Measurements from ENCODE around the gene SSTR5. TPM values are rescaled to one million over a fixed set of nuclear protein-coding genes. Genes with fewer than 3 reads are reported as not detected.
"Not testable (repeated sequence)": the region's sequence is repeated elsewhere in the genome, so short reads cannot be mapped to it uniquely, and the experiment has no call there.

Gene SSTR5
- total and polyA plus RNA-seq, 2 experiments from 2014 or later = not detected

DNA sequence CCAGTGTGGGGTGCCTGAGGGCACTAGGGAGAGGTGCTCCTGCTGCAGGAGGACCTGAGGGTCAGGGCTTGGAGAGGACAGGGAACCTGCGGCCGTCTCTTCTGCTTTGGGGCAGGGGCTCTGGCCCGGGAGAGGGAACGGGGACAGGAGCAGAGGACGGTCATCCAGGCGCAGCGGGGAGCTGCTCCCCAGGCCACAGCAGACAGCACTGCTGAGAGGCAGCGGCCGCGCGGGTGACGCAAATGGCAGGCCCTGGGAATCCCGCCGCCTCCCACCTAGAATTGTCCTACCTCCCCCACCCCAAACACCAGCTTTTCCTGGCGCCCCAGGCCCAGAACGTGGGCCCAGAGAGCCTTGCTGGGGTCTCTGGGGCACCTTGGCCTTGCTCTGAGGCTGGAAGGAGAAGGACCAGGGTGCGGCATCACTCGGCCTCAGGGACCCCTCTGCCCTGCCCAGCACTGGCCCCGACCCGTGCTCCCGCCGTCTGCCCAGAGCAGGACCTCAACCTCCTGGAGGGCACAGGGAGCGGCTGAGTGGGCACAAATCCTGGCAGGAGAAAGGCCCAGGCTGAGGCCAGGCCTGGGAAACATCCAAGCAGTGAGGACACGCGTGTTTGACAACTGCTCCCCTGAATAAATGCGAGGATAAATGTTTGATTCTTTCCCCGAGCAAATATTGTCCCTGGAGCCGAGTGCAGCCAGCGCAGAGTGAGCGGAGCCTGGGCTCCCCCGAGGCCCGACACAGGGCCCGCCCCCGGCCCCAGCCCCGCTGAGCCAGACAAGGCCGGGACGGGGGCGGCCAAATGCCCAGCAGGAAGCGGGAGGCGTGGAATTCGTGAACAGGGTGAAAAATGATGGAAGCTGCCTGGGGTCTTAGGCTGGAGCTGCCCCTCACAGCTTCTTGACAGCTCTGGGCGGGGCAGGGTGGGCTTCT is 8.5 kb downstream of the SSTR5 start:
- H3K36me3 ChIP-seq = no peaks in the 10 kb centered on the region
- TF ChIP-seq CTCF (IDR thresholded peaks at IDR 0.05; ENCODE audit: low read depth, low read length) = no peak
- DNase-seq (ENCODE audit: low read depth in 1 of 2, low spot score in 1 of 2) = no peak
- no peak overlapping the region for H3K4me3 ChIP-seq
- H3K27me3 ChIP-seq = no peaks in the 10 kb centered on the region
- no peak overlapping the region for H3K27ac ChIP-seq
- H3K4me1 ChIP-seq (ENCODE audit: low read depth) = peaks cover 7% of the 10 kb centered on the region
- no peaks in the 10 kb centered on the region for H3K9me3 ChIP-seq (ENCODE audit: low read depth)

DNA sequence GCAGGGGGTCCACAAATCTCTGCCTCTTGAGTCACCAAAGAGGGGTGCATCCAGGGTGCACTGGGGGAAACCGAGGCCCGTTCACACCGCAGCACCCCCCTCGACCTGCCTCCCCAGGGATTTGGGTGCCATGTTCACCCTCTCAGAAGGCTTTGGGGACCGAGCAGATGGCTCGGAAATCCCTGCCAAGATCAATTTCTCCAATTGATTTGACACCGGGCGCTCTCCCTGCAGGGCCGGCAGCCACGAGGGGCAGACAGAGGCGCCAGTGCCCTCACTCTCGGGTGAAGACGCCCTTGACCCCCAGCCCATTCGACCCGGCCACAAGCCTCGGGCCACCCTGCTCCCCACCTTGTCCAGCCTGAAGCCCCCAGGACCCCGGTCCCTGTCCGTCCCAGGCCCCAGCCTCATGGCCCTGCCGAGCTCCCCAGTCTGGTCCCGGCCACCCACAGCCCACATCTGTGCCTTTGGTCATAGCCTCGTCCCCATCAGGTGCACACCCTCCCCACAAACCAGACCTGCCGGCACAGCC is 9.3 kb downstream of the SSTR5 start:
- no peak for TF ChIP-seq CTCF (IDR thresholded peaks at IDR 0.05; ENCODE audit: low read depth, low read length)
- Histone ChIP-seq H3K27me3 (no peaks in the 10 kb centered on the region), H3K9me3 (ENCODE audit: low read depth) (no peaks in the 10 kb centered on the region), H3K36me3 (no peaks in the 10 kb centered on the region), H3K27ac (no peak overlapping the region), H3K4me1 (ENCODE audit: low read depth) (peaks cover 4% of the 10 kb centered on the region), H3K4me3 (no peak overlapping the region)
- DNase-seq (ENCODE audit: low read depth in 1 of 2, low spot score in 1 of 2) = no peak

- Histone ChIP-seq H3K36me3 (no peaks in the 10 kb centered on the region), H3K9me3 (ENCODE audit: low read depth) (no peaks in the 10 kb centered on the region), H3K27ac (no peak overlapping the region), H3K4me1 (ENCODE audit: low read depth) (no peaks in the 10 kb centered on the region), H3K4me3 (no peak overlapping the region), H3K27me3 (no peaks in the 10 kb centered on the region)
- DNase-seq (ENCODE audit: low read depth in 1 of 2, low spot score in 1 of 2) = peak in 1 of 2 donors; percentile 48
- TF ChIP-seq CTCF (IDR thresholded peaks at IDR 0.05; ENCODE audit: low read depth, low read length) = no peak
Observed at GRCh38 chr16:1082266-1082951, 9.9 kb downstream of the SSTR5 start.

- H3K27ac ChIP-seq = no peak overlapping the region
- H3K4me3 ChIP-seq = no peak overlapping the region
- no peaks in the 10 kb centered on the region for H3K36me3 ChIP-seq
- no peak for TF ChIP-seq CTCF (IDR thresholded peaks at IDR 0.05; ENCODE audit: low read depth, low read length)
- H3K27me3 ChIP-seq = no peaks in the 10 kb centered on the region
- DNase-seq (ENCODE audit: low read depth in 1 of 2, low spot score in 1 of 2) = no peak
- no peaks in the 10 kb centered on the region for H3K9me3 ChIP-seq (ENCODE audit: low read depth)
- no peaks in the 10 kb centered on the region for H3K4me1 ChIP-seq (ENCODE audit: low read depth)
Observed at GRCh38 chr16:1082952-1083675, 10.6 kb downstream of the SSTR5 start.

DNA sequence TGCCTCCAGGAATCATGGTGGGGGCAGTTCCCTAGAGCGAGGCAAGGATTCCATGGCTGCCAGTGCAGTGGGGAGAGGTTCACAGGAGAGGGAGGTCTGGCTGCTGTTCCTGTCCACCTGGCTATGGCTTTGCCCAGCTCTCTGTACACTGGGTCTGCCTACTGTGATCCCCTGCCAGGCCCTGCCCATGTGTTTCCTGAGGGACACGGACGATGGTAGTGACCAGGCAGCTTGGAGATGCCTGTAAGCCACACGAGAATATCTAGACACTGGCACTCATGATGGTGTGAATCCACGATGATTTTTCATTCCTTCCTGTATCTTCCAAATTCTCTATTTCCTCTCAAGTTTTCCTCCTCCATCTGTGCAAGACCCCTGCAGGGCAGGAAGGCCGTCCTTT is 12.4 kb downstream of the SSTR5 start:
- Histone ChIP-seq H3K27me3 (no peaks in the 10 kb centered on the region), H3K4me3 (no peak overlapping the region)
- DNase-seq (ENCODE audit: low read depth in 1 of 2, low spot score in 1 of 2) = no peak

GRCh38 chr16:1086443-1086842 is 13.9 kb downstream of the SSTR5 start:
- peaks cover 19% of the 10 kb centered on the region for H3K4me1 ChIP-seq (ENCODE audit: low read depth)
- not testable (repeated sequence) for DNase-seq (ENCODE audit: low read depth in 1 of 2, low spot score in 1 of 2); H3K4me3 ChIP-seq; H3K36me3 ChIP-seq; H3K27ac ChIP-seq; H3K27me3 ChIP-seq; H3K9me3 ChIP-seq (ENCODE audit: low read depth)

More for the DNA sequence above, 12.4 kb downstream of the SSTR5 start:
- Histone ChIP-seq H3K9me3 (ENCODE audit: low read depth) (no peaks in the 10 kb centered on the region), H3K27ac (no peak overlapping the region), H3K4me1 (ENCODE audit: low read depth) (peaks cover 4% of the 10 kb centered on the region), H3K36me3 (no peaks in the 10 kb centered on the region)
- TF ChIP-seq CTCF (IDR thresholded peaks at IDR 0.05; ENCODE audit: low read depth, low read length) = no peak

Measured in cardiac muscle cell (in vitro differentiated cells and primary cell).